ENCODE measurements around the gene NECTIN1. TPM values are rescaled to one million over a fixed set of nuclear protein-coding genes. Genes with fewer than 3 reads are reported as not detected.

Gene NECTIN1
- total and polyA plus RNA-seq, 2 donors (not counting 3 experiments of a cell fraction or from before 2014, with no cell fraction given), result 10.8 to 23.6 TPM

- CTCF ChIA-PET, result interaction anchor here (1.2 to 1.6 kb wide), 5 partner anchors 10 to 149 kb away, joined by 3 to 8 read pairs (median 5); partner anchors contain the start of gene NECTIN1
- BruUV-seq (replicated peaks), result no TSS peak
Observed at GRCh38 chr11:119629834-119630624, 99.0 kb downstream of the NECTIN1 start.

GRCh38 chr11:119629085-119629484 is 99.9 kb downstream of the NECTIN1 start:
- no peak overlapping the region for H3K4me2 ChIP-seq (ENCODE audit: insufficient read depth, low read length)
- FAIRE-seq (no peak), DNase-seq (ENCODE audit: low read depth, low spot score) (no peak)
- TF ChIP-seq MYC (IDR thresholded peaks at IDR 0.05; ENCODE audit: low read depth, low read length) (no peak), FOS (IDR thresholded peaks at IDR 0.05; ENCODE audit: borderline replicate concordance, insufficient read depth, low read length) (no peak), POLR2A (IDR thresholded peaks at IDR 0.05; ENCODE audit: low read depth, low read length) (no peak), MAX (IDR thresholded peaks at IDR 0.05; ENCODE audit: insufficient read depth, insufficient read length) (no peak), CTCF (IDR thresholded peaks at IDR 0.05; ENCODE audit: extremely low read depth in 1 of 2, insufficient read depth in 1 of 2, low read depth in 1 of 2, low read length in 2 of 2) (no peak), POLR2AphosphoS5 (IDR thresholded peaks at IDR 0.05; ENCODE audit: insufficient read depth, low read depth, low read length) (no peak), EZH2 (IDR thresholded peaks at IDR 0.05; ENCODE audit: borderline replicate concordance, low read depth, low read length, severe bottlenecking) (no peak), JUN (IDR thresholded peaks at IDR 0.05; ENCODE audit: borderline replicate concordance, insufficient read depth, insufficient read length, low read depth) (no peak), GATA2 (IDR thresholded peaks at IDR 0.05; ENCODE audit: insufficient read depth, insufficient read length, low read depth, low read length) (no peak)
- no peak overlapping the region for H2AFZ ChIP-seq (ENCODE audit: low read depth, low read length)
- no peaks in the 10 kb centered on the region for H3K9me3 ChIP-seq (replicated peaks; ENCODE audit: control insufficient read depth, insufficient read depth, low read length)
- BruUV-seq (replicated peaks), result no TSS peak
- intact Hi-C loops (cut with micrococcal nuclease) (no loop called here), dilution Hi-C loops (cut with MboI; ENCODE audit: extremely low pct_ligation_motif_present, low sequenced_read_pairs) (no loop called here)
- CTCF ChIA-PET, result interaction anchor here (1.2 to 1.6 kb wide), 3 partner anchors 13 to 148 kb away, joined by 3 to 8 read pairs (median 3); no protein-coding TSS in a partner anchor
- H3K27me3 ChIP-seq (ENCODE audit: control insufficient read depth in 2 of 2, insufficient read depth in 2 of 2, low read length in 2 of 2), result peaks cover 0 to 3% of the 10 kb centered on the region in 2 experiments
- POLR2A ChIA-PET, result no interaction called here
- no peaks in the 10 kb centered on the region for H3K79me2 ChIP-seq (ENCODE audit: control insufficient read depth, insufficient read depth, low read length)
- no peak overlapping the region for H3K9ac ChIP-seq (replicated peaks; ENCODE audit: extremely low read depth, insufficient read depth, low read length)
- H3K9me1 ChIP-seq (replicated peaks; ENCODE audit: control insufficient read depth, extremely low read depth, insufficient read depth, low read length), result no peaks in the 10 kb centered on the region
- H4K20me1 ChIP-seq (replicated peaks; ENCODE audit: control insufficient read depth, extremely low read depth, insufficient read depth, low read length), result no peaks in the 10 kb centered on the region
- H3K36me3 ChIP-seq (ENCODE audit: control insufficient read depth in 2 of 2, extremely low read depth in 1 of 2, insufficient read depth in 2 of 2, low read length in 2 of 2), result no peaks in the 10 kb centered on the region
- no peak overlapping the region for H3K27ac ChIP-seq (ENCODE audit: insufficient read depth, low read depth, low read length)
- H3K4me1 ChIP-seq (ENCODE audit: control insufficient read depth, extremely low read depth, insufficient read depth, low read length), result no peaks in the 10 kb centered on the region
- H3K4me3 ChIP-seq (replicated peaks in 1 of 3; ENCODE audit: insufficient read depth in 1 of 3, low read depth in 1 of 3, low read length in 3 of 3), result no peak overlapping the region

More at GRCh38 chr11:119629834-119630624, 99.0 kb downstream of the NECTIN1 start:
- no peak for FAIRE-seq
- no peaks in the 10 kb centered on the region for H3K4me1 ChIP-seq (ENCODE audit: control insufficient read depth, extremely low read depth, insufficient read depth, low read length)
- no peak overlapping the region for H3K4me3 ChIP-seq (replicated peaks in 1 of 3; ENCODE audit: insufficient read depth in 1 of 3, low read depth in 1 of 3, low read length in 3 of 3)
- H3K27me3 ChIP-seq (ENCODE audit: control insufficient read depth in 2 of 2, insufficient read depth in 2 of 2, low read length in 2 of 2), result peaks cover 0 to 3% of the 10 kb centered on the region in 2 experiments
- intact Hi-C loops (cut with micrococcal nuclease) (no loop called here), dilution Hi-C loops (cut with MboI; ENCODE audit: extremely low pct_ligation_motif_present, low sequenced_read_pairs) (no loop called here)
- H2AFZ ChIP-seq (ENCODE audit: low read depth, low read length), result no peak overlapping the region
- no peak overlapping the region for H3K27ac ChIP-seq (ENCODE audit: insufficient read depth, low read depth, low read length)
- POLR2A ChIA-PET, result no interaction called here
- H3K9me3 ChIP-seq (replicated peaks; ENCODE audit: control insufficient read depth, insufficient read depth, low read length), result no peaks in the 10 kb centered on the region
- DNase-seq (ENCODE audit: low read depth, low spot score), result no peak
- H3K4me2 ChIP-seq (ENCODE audit: insufficient read depth, low read length), result no peak overlapping the region
- H3K36me3 ChIP-seq (ENCODE audit: control insufficient read depth in 2 of 2, extremely low read depth in 1 of 2, insufficient read depth in 2 of 2, low read length in 2 of 2), result no peaks in the 10 kb centered on the region
- H4K20me1 ChIP-seq (replicated peaks; ENCODE audit: control insufficient read depth, extremely low read depth, insufficient read depth, low read length), result no peaks in the 10 kb centered on the region
- no peaks in the 10 kb centered on the region for H3K9me1 ChIP-seq (replicated peaks; ENCODE audit: control insufficient read depth, extremely low read depth, insufficient read depth, low read length)
- TF ChIP-seq FOS (IDR thresholded peaks at IDR 0.05; ENCODE audit: borderline replicate concordance, insufficient read depth, low read length), result no peak
- no peak for TF ChIP-seq EZH2 (IDR thresholded peaks at IDR 0.05; ENCODE audit: borderline replicate concordance, low read depth, low read length, severe bottlenecking)
- TF ChIP-seq POLR2AphosphoS5 (IDR thresholded peaks at IDR 0.05; ENCODE audit: insufficient read depth, low read depth, low read length), result no peak
- no peak overlapping the region for H3K9ac ChIP-seq (replicated peaks; ENCODE audit: extremely low read depth, insufficient read depth, low read length)
- no peaks in the 10 kb centered on the region for H3K79me2 ChIP-seq (ENCODE audit: control insufficient read depth, insufficient read depth, low read length)

All from endothelial cell of umbilical vein (primary cell).